H1 (cell line): Measurements from ENCODE around the gene GTF2H2C_2.
"Not testable (repeated sequence)": the region's sequence is repeated elsewhere in the genome, so short reads cannot be mapped to it uniquely, and the experiment has no call there.

Source experiments
- CTCF ChIP-seq, 3 experiments: IDR thresholded peaks; 1 replicate in 2 of 3; 2 replicates in 1 of 3; pipeline versions ENCODE4 v1.5.1 to v1.6.1; 2011; ENCODE audit warnings: low read length in 3 of 3, mild to moderate bottlenecking in 3 of 3, inconsistent platforms in 2 of 3, low read depth in 1 of 3, moderate library complexity in 1 of 3; ENCODE audit not compliant: insufficient read depth in 1 of 3; ENCODE audit errors: control extremely low read depth in 1 of 3
- E2F6 ChIP-seq: IDR thresholded peaks from 2 replicates; pipeline ENCODE4 v1.6.1; 2012; ENCODE audit warnings: inconsistent platforms
- EP300 ChIP-seq, 2 experiments: IDR thresholded peaks; 1 replicate in 1 of 2; 2 replicates in 1 of 2; pipeline ENCODE4 v1.6.1; 2011 to 2012; ENCODE audit warnings: low read depth in 2 of 2, low read length in 2 of 2, mild to moderate bottlenecking in 2 of 2, borderline replicate concordance in 1 of 2, inconsistent platforms in 1 of 2, moderate library complexity in 1 of 2
- JUND ChIP-seq: IDR thresholded peaks from 2 replicates; pipeline ENCODE4 v1.6.1; 2011; ENCODE audit warnings: mild to moderate bottlenecking, improper control_type of control experiment, low read length
- MAX ChIP-seq: IDR thresholded peaks from 2 replicates; pipeline ENCODE4 v1.6.1; 2012; ENCODE audit warnings: inconsistent platforms
- PHF8 ChIP-seq: fragments of 200-600 bp; sonication (generic); conservative IDR thresholded peaks from 2 replicates; pipeline ENCODE4 v1.7.1; 2012; ENCODE audit warnings: low read depth, mild to moderate bottlenecking, inconsistent platforms, low read length, moderate library complexity
- RAD21 ChIP-seq, 2 experiments: IDR thresholded peaks in 1 of 2; conservative IDR thresholded peaks in 1 of 2; 2 replicates each; pipeline ENCODE4 v1.6.1; 2011; ENCODE audit warnings: low read depth in 2 of 2, low read length in 2 of 2, improper control_type of control experiment in 1 of 2, inconsistent platforms in 1 of 2, mild to moderate bottlenecking in 1 of 2, moderate library complexity in 1 of 2
- SIN3A ChIP-seq, 2 experiments: IDR thresholded peaks in 1 of 2; conservative IDR thresholded peaks in 1 of 2; 2 replicates each; pipeline ENCODE4 v1.6.1; 2011 to 2012; ENCODE audit warnings: low read length in 2 of 2, improper control_type of control experiment in 1 of 2, low read depth in 1 of 2, mild to moderate bottlenecking in 1 of 2
- SP2 ChIP-seq: IDR thresholded peaks from 2 replicates; pipeline ENCODE4 v1.6.1; 2012; ENCODE audit warnings: mild to moderate bottlenecking, low read length, inconsistent platforms
- USF2 ChIP-seq: IDR thresholded peaks from 2 replicates; pipeline ENCODE4 v1.6.1; 2011; ENCODE audit warnings: low read length, improper control_type of control experiment

- TF ChIP-seq PHF8; JUND; USF2; EP300 (IDR thresholded peaks at IDR 0.05; ENCODE audit: borderline replicate concordance in 1 of 2, low read depth in 2 of 2, low read length in 2 of 2); RAD21 (IDR thresholded peaks at IDR 0.05 in 1 of 2, conservative IDR thresholded peaks at IDR 0.05 in 1 of 2; ENCODE audit: low read depth in 2 of 2, low read length in 2 of 2); CTCF (IDR thresholded peaks at IDR 0.05; ENCODE audit: control extremely low read depth in 1 of 3, insufficient read depth in 1 of 3, low read depth in 1 of 3, low read length in 3 of 3); SP2; MAX; E2F6; SIN3A (conservative IDR thresholded peaks at IDR 0.05 in 1 of 2, IDR thresholded peaks at IDR 0.05 in 1 of 2; ENCODE audit: low read depth in 1 of 2, low read length in 2 of 2): not testable (repeated sequence)
Observed at GRCh38 chr5:70459188-70459587, 44.0 kb downstream of the GTF2H2C_2 start.
